ENCODE data around the gene ZNHIT2.

DNA sequence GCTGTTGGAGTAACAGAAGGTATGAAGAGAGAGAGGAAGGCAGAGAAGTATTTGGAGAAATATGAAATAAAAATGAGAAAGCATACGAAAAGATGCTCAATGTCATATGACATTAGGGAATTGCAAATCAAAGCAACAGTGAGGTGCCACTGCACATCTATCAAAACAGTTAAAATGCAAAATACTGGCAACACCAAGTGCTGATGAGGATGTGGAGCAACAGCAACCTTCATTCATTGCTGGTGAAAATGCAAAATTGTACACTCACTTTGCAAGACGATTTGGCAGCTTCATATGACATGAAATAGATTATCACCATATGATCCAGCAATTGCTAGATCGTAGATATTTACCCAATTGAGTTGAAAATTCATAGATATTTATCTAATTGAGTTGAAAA is 43.1 kb upstream of the ZNHIT2 start:
- TF ChIP-seq, protein P1, sequence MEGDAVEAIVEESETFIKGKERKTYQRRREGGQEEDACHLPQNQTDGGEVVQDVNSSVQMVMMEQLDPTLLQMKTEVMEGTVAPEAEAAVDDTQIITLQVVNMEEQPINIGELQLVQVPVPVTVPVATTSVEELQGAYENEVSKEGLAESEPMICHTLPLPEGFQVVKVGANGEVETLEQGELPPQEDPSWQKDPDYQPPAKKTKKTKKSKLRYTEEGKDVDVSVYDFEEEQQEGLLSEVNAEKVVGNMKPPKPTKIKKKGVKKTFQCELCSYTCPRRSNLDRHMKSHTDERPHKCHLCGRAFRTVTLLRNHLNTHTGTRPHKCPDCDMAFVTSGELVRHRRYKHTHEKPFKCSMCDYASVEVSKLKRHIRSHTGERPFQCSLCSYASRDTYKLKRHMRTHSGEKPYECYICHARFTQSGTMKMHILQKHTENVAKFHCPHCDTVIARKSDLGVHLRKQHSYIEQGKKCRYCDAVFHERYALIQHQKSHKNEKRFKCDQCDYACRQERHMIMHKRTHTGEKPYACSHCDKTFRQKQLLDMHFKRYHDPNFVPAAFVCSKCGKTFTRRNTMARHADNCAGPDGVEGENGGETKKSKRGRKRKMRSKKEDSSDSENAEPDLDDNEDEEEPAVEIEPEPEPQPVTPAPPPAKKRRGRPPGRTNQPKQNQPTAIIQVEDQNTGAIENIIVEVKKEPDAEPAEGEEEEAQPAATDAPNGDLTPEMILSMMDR (IDR thresholded peaks at IDR 0.05), result no peak
- TF ChIP-seq POLR2A (IDR thresholded peaks at IDR 0.05), result no peak
- no peak for TF ChIP-seq EP300 (IDR thresholded peaks at IDR 0.05; ENCODE audit: low read depth)
- TF ChIP-seq POLR2AphosphoS5 (IDR thresholded peaks at IDR 0.05), result no peak
